Vagina (tissue), 2 donors: ENCODE data around the gene FHIT. TPM values are rescaled to one million over a fixed set of nuclear protein-coding genes. Genes with fewer than 3 reads are reported as not detected.
"Not testable (repeated sequence)": the region's sequence is repeated elsewhere in the genome, so short reads cannot be mapped to it uniquely, and the experiment has no call there.

ENCODE experiments used
- DNase-seq, 2 donors: peaks; one replicate each; pipeline ENCODE4 v3.0.0-alpha.2; 2017; ENCODE audit errors: extremely low spot score in 2 of 2
- H3K27ac ChIP-seq: fragments of 200-600 bp; sonication (generic); one replicate; pipeline ENCODE4 v1.5.1; 2019
- H3K27me3 ChIP-seq: fragments of 200-600 bp; sonication (generic); one replicate; pipeline ENCODE4 v1.5.1; 2019
- H3K36me3 ChIP-seq, 2 donors: fragments of 200-600 bp; sonication (generic); one replicate each; pipeline ENCODE4 v1.5.1; 2017 to 2019
- H3K4me1 ChIP-seq: fragments of 200-600 bp; sonication (generic); one replicate; pipeline ENCODE4 v1.5.1; 2019
- H3K4me3 ChIP-seq, 2 donors: fragments of 200-600 bp; sonication (generic); 1 replicate in 1 of 2; 2 replicates in 1 of 2; pipeline ENCODE4 v1.5.1; 2016 to 2019
- H3K9me3 ChIP-seq: fragments of 200-600 bp; sonication (generic); one replicate; pipeline ENCODE4 v1.5.1; 2019
- CTCF ChIP-seq, 3 experiments: fragments of 450-650 bp in 2 of 3; fragments of 200-600 bp in 1 of 3; sonication (generic) in 1 of 3; IDR thresholded peaks; one replicate each; pipeline ENCODE4 v1.5.1; 2017 to 2019; ENCODE audit warnings: antibody characterized with exemption in 3 of 3, mild to moderate bottlenecking in 2 of 3, moderate library complexity in 2 of 3
- POLR2A ChIP-seq, 2 donors: fragments of 450-650 bp; IDR thresholded peaks; one replicate each; pipeline ENCODE4 v1.6.1; 2017; ENCODE audit warnings: antibody characterized with exemption in 2 of 2, mild to moderate bottlenecking in 2 of 2, moderate library complexity in 2 of 2
- POLR2AphosphoS5 ChIP-seq, 2 donors: sonication (generic); formaldehyde crosslinking; IDR thresholded peaks; one replicate each; pipeline ENCODE4 v1.9.0; 2017; ENCODE audit warnings: antibody characterized with exemption in 2 of 2, mild to moderate bottlenecking in 2 of 2, low read depth in 1 of 2; ENCODE audit not compliant: insufficient read depth in 1 of 2
- intact Hi-C: fragments of 100-400 bp; cut with DNase I; formaldehyde crosslinking; loops from one replicate; pipeline ENCODE4 v1.15.1; 2023
- total RNA-seq: library from RNA; depleted of rRNA; stranded (reverse); fragments of >200 nt; gene quantifications from one replicate; pipeline ENCODE4 v1.2.3, GENCODE V29; 2016

FHIT gene
- total RNA-seq, 1 donor from 2014 or later = 7.9 TPM

- Histone ChIP-seq H3K36me3 (no peaks in the 10 kb centered on the region), H3K27ac (no peak overlapping the region), H3K4me3 (no peak overlapping the region), H3K4me1 (no peaks in the 10 kb centered on the region), H3K9me3 (no peaks in the 10 kb centered on the region), H3K27me3 (no peaks in the 10 kb centered on the region)
- TF ChIP-seq CTCF (IDR thresholded peaks at IDR 0.05) = no peak
- TF ChIP-seq POLR2A (IDR thresholded peaks at IDR 0.05) = no peak
- no peak for TF ChIP-seq POLR2AphosphoS5 (IDR thresholded peaks at IDR 0.05; ENCODE audit: insufficient read depth in 1 of 2, low read depth in 1 of 2)
- no peak for DNase-seq
- intact Hi-C loops = no loop called here
Measured at GRCh38 chr3:60553144-60553543, 698.1 kb downstream of the FHIT start.

GRCh38 chr3:60552581-60552980, 698.7 kb downstream of the FHIT start:
- H3K27me3 ChIP-seq = no peaks in the 10 kb centered on the region
- H3K36me3 ChIP-seq = no peaks in the 10 kb centered on the region
- TF ChIP-seq POLR2A (IDR thresholded peaks at IDR 0.05) (no peak), POLR2AphosphoS5 (IDR thresholded peaks at IDR 0.05; ENCODE audit: insufficient read depth in 1 of 2, low read depth in 1 of 2) (no peak)
- no peaks in the 10 kb centered on the region for H3K4me1 ChIP-seq
- H3K27ac ChIP-seq = no peak overlapping the region
- intact Hi-C loops = no loop called here
- no peak overlapping the region for H3K4me3 ChIP-seq
- DNase-seq = no peak
- no peaks in the 10 kb centered on the region for H3K9me3 ChIP-seq

GRCh38 chr3:60551455-60552209, 699.6 kb downstream of the FHIT start:
- H3K36me3 ChIP-seq = no peaks in the 10 kb centered on the region
- H3K9me3 ChIP-seq = no peaks in the 10 kb centered on the region
- no peak for DNase-seq
- H3K4me1 ChIP-seq = no peaks in the 10 kb centered on the region
- H3K27me3 ChIP-seq = no peaks in the 10 kb centered on the region
- no peak overlapping the region for H3K27ac ChIP-seq
- TF ChIP-seq POLR2A (IDR thresholded peaks at IDR 0.05) = no peak
- H3K4me3 ChIP-seq = no peak overlapping the region
- intact Hi-C loops = no loop called here

- TF ChIP-seq CTCF (IDR thresholded peaks at IDR 0.05) (no peak), POLR2AphosphoS5 (IDR thresholded peaks at IDR 0.05; ENCODE audit: insufficient read depth in 1 of 2, low read depth in 1 of 2) (no peak), POLR2A (IDR thresholded peaks at IDR 0.05) (no peak)
- no peak overlapping the region for H3K27ac ChIP-seq
- no peaks in the 10 kb centered on the region for H3K9me3 ChIP-seq
- no peaks in the 10 kb centered on the region for H3K4me1 ChIP-seq
- DNase-seq = no peak
- H3K36me3 ChIP-seq = no peaks in the 10 kb centered on the region
- H3K27me3 ChIP-seq = no peaks in the 10 kb centered on the region
- intact Hi-C loops = no loop called here
- no peak overlapping the region for H3K4me3 ChIP-seq
Measured at GRCh38 chr3:60549863-60550262, 701.4 kb downstream of the FHIT start.

- Histone ChIP-seq H3K4me3 (no peak overlapping the region), H3K36me3 (no peaks in the 10 kb centered on the region), H3K27me3 (no peaks in the 10 kb centered on the region), H3K27ac (no peak overlapping the region), H3K9me3 (no peaks in the 10 kb centered on the region), H3K4me1 (no peaks in the 10 kb centered on the region)
- no peak for DNase-seq
- intact Hi-C loops = no loop called here
- TF ChIP-seq CTCF (IDR thresholded peaks at IDR 0.05) (no peak), POLR2A (IDR thresholded peaks at IDR 0.05) (no peak), POLR2AphosphoS5 (IDR thresholded peaks at IDR 0.05; ENCODE audit: insufficient read depth in 1 of 2, low read depth in 1 of 2) (no peak)
Measured at GRCh38 chr3:60542995-60543394, 708.3 kb downstream of the FHIT start.

- H3K4me3 ChIP-seq, H3K9me3 ChIP-seq, H3K4me1 ChIP-seq, DNase-seq, H3K36me3 ChIP-seq, intact Hi-C loops, H3K27ac ChIP-seq, H3K27me3 ChIP-seq: not testable (repeated sequence)
Measured at GRCh38 chr3:60539394-60539793, 711.9 kb downstream of the FHIT start.
